GM12873 (cell line): ENCODE results near the gene SYNRG.

Source experiments
- TF ChIP-seq, protein P1 (sequence below): IDR thresholded peaks from 2 replicates; pipeline ENCODE4 v1.5.1; 2012; ENCODE audit warnings: low read depth, mild to moderate bottlenecking, moderate library complexity, low read length, control low read depth; ENCODE audit not compliant: insufficient read depth; ENCODE audit errors: missing control alignments

The SYNRG gene, protein sequence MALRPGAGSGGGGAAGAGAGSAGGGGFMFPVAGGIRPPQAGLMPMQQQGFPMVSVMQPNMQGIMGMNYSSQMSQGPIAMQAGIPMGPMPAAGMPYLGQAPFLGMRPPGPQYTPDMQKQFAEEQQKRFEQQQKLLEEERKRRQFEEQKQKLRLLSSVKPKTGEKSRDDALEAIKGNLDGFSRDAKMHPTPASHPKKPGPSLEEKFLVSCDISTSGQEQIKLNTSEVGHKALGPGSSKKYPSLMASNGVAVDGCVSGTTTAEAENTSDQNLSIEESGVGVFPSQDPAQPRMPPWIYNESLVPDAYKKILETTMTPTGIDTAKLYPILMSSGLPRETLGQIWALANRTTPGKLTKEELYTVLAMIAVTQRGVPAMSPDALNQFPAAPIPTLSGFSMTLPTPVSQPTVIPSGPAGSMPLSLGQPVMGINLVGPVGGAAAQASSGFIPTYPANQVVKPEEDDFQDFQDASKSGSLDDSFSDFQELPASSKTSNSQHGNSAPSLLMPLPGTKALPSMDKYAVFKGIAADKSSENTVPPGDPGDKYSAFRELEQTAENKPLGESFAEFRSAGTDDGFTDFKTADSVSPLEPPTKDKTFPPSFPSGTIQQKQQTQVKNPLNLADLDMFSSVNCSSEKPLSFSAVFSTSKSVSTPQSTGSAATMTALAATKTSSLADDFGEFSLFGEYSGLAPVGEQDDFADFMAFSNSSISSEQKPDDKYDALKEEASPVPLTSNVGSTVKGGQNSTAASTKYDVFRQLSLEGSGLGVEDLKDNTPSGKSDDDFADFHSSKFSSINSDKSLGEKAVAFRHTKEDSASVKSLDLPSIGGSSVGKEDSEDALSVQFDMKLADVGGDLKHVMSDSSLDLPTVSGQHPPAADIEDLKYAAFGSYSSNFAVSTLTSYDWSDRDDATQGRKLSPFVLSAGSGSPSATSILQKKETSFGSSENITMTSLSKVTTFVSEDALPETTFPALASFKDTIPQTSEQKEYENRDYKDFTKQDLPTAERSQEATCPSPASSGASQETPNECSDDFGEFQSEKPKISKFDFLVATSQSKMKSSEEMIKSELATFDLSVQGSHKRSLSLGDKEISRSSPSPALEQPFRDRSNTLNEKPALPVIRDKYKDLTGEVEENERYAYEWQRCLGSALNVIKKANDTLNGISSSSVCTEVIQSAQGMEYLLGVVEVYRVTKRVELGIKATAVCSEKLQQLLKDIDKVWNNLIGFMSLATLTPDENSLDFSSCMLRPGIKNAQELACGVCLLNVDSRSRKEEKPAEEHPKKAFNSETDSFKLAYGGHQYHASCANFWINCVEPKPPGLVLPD (N-terminal part only)

DNA sequence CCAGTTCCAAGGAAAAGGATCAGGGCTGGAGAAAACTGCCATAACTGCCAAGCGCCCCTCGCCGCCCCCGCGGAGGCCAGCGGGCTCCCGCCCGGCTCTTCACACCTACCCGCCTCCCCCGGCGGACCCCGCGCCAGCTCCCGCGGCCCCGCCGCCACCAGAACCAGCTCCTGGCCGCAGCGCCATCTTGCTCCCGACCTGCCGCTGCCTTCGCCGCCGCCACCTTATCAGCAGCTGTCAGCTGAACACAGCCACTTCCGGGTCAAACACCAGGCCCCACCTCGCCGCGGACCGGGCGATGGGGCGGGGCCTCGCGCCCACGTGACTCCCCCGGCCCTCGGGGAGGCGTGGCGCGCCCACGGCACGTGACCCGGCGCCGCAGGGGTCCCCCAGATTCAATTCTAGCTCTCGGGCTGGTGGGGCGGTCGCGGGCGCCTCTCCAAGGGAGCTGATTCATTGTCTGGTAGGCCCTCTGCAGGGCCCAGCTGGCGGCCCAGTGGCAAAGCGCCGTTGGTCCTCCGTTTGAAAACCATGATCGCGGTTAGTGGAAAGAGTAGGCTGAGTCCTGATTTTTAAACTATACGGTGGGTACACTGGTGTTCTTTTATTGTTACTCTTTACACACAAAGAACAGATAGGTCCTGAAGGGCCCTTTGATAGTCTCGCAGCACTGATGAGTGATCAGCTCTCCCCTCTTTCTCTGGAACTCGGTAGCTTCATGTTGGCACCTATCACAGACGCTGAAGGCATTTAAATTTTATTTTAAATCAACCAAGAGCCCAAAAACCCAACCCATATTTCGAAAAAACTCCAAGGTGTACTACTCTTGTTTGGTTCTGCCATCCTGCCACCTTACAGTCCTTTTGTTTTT, at the start of gene SYNRG:
SYNRG (minus strand) TSS at position 249 of the 871 bp plus-strand sequence; CDS start at position 186, 63 bp downstream.
- TF ChIP-seq, protein P1, sequence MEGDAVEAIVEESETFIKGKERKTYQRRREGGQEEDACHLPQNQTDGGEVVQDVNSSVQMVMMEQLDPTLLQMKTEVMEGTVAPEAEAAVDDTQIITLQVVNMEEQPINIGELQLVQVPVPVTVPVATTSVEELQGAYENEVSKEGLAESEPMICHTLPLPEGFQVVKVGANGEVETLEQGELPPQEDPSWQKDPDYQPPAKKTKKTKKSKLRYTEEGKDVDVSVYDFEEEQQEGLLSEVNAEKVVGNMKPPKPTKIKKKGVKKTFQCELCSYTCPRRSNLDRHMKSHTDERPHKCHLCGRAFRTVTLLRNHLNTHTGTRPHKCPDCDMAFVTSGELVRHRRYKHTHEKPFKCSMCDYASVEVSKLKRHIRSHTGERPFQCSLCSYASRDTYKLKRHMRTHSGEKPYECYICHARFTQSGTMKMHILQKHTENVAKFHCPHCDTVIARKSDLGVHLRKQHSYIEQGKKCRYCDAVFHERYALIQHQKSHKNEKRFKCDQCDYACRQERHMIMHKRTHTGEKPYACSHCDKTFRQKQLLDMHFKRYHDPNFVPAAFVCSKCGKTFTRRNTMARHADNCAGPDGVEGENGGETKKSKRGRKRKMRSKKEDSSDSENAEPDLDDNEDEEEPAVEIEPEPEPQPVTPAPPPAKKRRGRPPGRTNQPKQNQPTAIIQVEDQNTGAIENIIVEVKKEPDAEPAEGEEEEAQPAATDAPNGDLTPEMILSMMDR, result peak; percentile 40

DNA sequence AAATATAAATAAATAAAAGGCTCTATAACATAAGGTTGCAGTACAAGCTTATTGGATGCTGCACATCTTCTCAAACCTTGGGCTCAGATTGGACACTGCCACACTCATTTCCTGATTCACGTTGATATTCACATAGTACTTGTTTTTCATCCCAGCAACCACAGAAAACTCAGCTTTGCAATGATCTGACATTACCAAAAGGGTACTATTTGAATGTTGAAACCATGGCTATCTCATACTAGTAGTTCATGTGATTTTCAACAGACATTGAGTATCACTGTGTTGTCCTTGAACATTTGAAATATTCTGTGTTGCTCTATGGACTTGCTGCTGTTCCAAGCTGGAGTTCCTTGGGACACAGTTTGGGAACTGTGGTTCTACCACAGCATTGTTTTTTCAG, 48.0 kb upstream of the SYNRG start:
- TF ChIP-seq, protein P1, result no peak

DNA sequence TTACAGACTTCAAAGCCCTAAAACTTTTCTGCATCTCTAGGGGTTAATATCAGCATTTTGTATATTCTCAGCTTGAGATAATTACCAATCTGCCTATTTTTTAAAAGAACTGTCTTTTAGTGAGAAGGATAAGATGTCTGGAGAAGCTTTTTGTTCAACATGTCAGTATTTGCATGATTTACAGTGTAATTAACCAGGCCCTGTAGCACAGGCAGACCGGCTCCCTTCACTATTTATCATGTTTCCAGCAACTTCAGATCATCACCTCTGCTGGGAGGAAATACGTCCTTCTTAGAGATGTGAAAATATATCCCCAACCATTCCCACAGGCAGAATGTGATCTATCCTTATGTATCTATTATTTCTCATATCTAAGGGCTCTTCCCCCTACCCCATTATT, 42.6 kb upstream of the SYNRG start:
- TF ChIP-seq, protein P1, result no peak

DNA sequence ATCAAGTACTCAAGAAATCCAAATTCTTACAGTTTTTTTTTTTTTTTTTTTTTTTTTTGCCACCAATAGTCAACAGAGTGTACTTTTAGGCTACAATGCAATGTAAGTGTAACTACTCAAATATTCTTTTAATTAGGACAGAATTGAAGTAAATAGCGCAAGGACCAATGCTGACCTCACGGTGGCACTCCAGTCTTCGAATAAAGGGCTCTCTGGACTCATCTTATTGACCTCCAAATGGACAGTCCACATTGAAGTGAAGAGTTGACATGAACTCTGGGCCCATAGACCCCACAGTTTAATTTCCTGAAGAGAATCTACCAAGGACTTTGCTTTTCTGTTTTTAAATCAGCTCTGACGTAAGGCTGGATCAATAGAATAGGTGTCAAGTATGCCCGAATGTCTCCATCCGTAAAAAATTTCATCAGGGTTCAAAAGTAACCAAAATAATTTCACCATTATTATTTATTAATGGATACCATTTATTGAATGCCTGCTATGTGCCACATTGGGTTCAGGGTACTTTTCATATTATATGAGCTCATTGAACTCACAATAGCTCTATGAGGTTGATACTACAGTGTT, 41.3 kb upstream of the SYNRG start:
- TF ChIP-seq, protein P1, result peak; percentile 47

DNA sequence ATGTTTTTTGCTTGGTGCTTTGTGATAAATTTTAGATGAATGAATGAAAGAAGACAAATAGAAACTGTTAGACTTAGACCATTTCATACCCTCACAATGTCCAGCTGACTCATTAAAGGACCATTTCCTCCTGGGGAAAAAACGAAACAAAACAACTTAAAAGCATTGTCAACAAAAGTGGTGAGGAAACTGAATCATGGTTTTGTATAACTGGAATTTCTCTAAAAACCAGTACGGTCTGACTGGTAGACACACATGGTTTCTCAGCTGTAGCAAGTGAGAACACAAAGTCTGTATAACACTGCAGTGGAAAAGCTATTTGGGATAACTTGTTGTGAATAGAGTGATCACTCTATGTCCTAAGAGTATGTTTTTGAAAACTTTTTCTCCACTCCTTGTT, 39.3 kb upstream of the SYNRG start:
- TF ChIP-seq, protein P1, result no peak

DNA sequence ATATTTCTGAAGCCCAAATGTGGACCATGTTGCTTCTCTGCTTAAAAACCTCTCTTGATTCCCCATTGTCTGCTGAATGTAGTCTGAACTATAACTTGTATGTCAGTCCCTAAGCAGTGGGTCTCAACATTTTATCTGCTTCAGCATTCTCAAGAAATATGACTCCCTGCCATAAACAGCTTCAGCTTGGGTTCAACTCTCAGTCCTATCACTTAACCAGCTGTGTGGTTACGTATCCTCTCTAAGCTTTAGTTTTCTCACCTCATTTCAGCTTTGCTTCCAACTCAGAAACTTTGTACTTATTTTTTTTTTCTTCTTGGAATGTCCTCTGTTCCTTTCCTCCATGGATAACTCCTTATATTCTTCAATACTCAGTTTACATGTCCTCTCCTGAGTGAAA, 38.6 kb upstream of the SYNRG start:
- TF ChIP-seq, protein P1, result no peak
